K562 (cell line): ENCODE data around the gene ATP13A4. TPM values are rescaled to one million over a fixed set of nuclear protein-coding genes. Genes with fewer than 3 reads are reported as not detected.

Experiments used
- ATF1 ChIP-seq, 2 experiments: fragments of 450-650 bp in 1 of 2; IDR thresholded peaks; 2 replicates each; pipeline ENCODE4 v1.6.1; 2016; ENCODE audit warnings: missing compliant biosample characterization in 1 of 2, missing genetic modification characterization in 1 of 2
- CBFA2T2 ChIP-seq: fragments of 450-650 bp; conservative IDR thresholded peaks from 2 replicates; pipeline ENCODE4 v1.6.1; 2017; ENCODE audit warnings: mild to moderate bottlenecking
- CHD4 ChIP-seq: fragments of 200-600 bp; sonication (generic); IDR thresholded peaks from 3 replicates; pipeline ENCODE4 v1.6.1; 2012; ENCODE audit warnings: low read depth, mild to moderate bottlenecking, mixed read lengths, low read length, inconsistent platforms; ENCODE audit not compliant: insufficient read depth, insufficient replicate concordance, poor library complexity, severe bottlenecking
- GATA2 ChIP-seq: sonication (generic); formaldehyde crosslinking; IDR thresholded peaks from 2 replicates; pipeline ENCODE4 v1.4.0; 2020; ENCODE audit warnings: mild to moderate bottlenecking, missing genetic modification reagents
- L3MBTL2 ChIP-seq: fragments of 450-650 bp; IDR thresholded peaks from 2 replicates; pipeline ENCODE4 v1.6.1; 2016; ENCODE audit warnings: mild to moderate bottlenecking, moderate library complexity
- MED1 ChIP-seq: sonication (generic); formaldehyde crosslinking; IDR thresholded peaks from 2 replicates; pipeline ENCODE4 v1.8.1; 2023; ENCODE audit warnings: missing genetic modification reagents, borderline replicate concordance
- MEF2A ChIP-seq: IDR thresholded peaks from 2 replicates; pipeline ENCODE4 v1.6.1; 2011; ENCODE audit warnings: low read depth, mild to moderate bottlenecking, low read length, moderate library complexity; ENCODE audit not compliant: control insufficient read depth
- MIER1 ChIP-seq: fragments of 450-650 bp; IDR thresholded peaks from 2 replicates; pipeline ENCODE4 v1.6.1; 2016; ENCODE audit warnings: antibody characterized with exemption, mild to moderate bottlenecking, low read depth
- POLR2H ChIP-seq: IDR thresholded peaks from 2 replicates; pipeline ENCODE4 v1.6.1; 2016; ENCODE audit warnings: missing genetic modification characterization, low read depth, mild to moderate bottlenecking, control low read depth, missing compliant biosample characterization, moderate library complexity
- PPARD ChIP-seq: fragments of 250-450 bp; sonication (Bioruptor Pico); IDR thresholded peaks from 2 replicates; pipeline ENCODE4 v1.8.0; 2022; ENCODE audit warnings: inconsistent platforms, mild to moderate bottlenecking, moderate library complexity
- RBM14 ChIP-seq: fragments of 200-400 bp; formaldehyde crosslinking; IDR thresholded peaks from 2 replicates; pipeline ENCODE4 v1.6.1; 2018; ENCODE audit warnings: low read depth, mild to moderate bottlenecking, low read length, moderate library complexity, borderline replicate concordance; ENCODE audit not compliant: insufficient read depth
- SMAD2 ChIP-seq: fragments of 150-350 bp; IDR thresholded peaks from 2 replicates; pipeline ENCODE4 v1.6.1; 2014; ENCODE audit warnings: low read depth, mild to moderate bottlenecking, low read length
- SRF ChIP-seq, 2 experiments: fragments of 250-450, 450-650 bp in 1 of 2; sonication (Bioruptor Pico) in 1 of 2; sonication (generic) in 1 of 2; formaldehyde crosslinking; IDR thresholded peaks; 2 replicates each; pipeline versions ENCODE4 v1.5.0 to v1.5.1; 2020 to 2022; ENCODE audit warnings: mild to moderate bottlenecking in 1 of 2, missing genetic modification reagents in 1 of 2
- TCFL5 ChIP-seq: fragments of 250-450 bp; sonication (Bioruptor Pico); conservative IDR thresholded peaks from 2 replicates; pipeline ENCODE4 v1.6.1; 2021; ENCODE audit warnings: mild to moderate bottlenecking, moderate library complexity, matching md5 sums
- U2AF1 ChIP-seq: fragments of 200-400 bp; formaldehyde crosslinking; optimal IDR thresholded peaks from 2 replicates; pipeline ENCODE3; 2017; ENCODE audit warnings: mild to moderate bottlenecking, low read depth, low read length, moderate library complexity
- U2AF2 ChIP-seq: fragments of 200-400 bp; formaldehyde crosslinking; optimal IDR thresholded peaks from 2 replicates; pipeline ENCODE3; 2017; ENCODE audit warnings: low read depth, mild to moderate bottlenecking, low read length
- ZNF140 ChIP-seq: fragments of 250-450 bp; sonication (Bioruptor Pico); IDR thresholded peaks from 2 replicates; pipeline ENCODE4 v1.8.0; 2021; ENCODE audit warnings: moderate library complexity, mild to moderate bottlenecking, inconsistent platforms
- ZNF316 ChIP-seq: fragments of 450-650 bp; IDR thresholded peaks from 2 replicates; pipeline ENCODE4 v1.6.1; 2016
- polyA plus RNA-seq, 8 experiments: library from polyadenylated mRNA; depleted of rRNA in 4 of 8; stranded (reverse) in 5 of 8; unstranded in 3 of 8; fragments of >200 nt; fragmentation: Nextera tagmentation in 2 of 8; fragmentation: Illumina TruSeq in 1 of 8; extraction: Ambion mirVana in 2 of 8; extraction: Trizol in 1 of 8; gene quantifications; 2 replicates each; pipeline versions ENCODE4 v1.2.1 to v1.2.3, GENCODE V29; 2011 to 2014; ENCODE audit warnings: inconsistent platforms in 1 of 8, missing spikeins in 1 of 8
- total RNA-seq, 7 experiments: library from RNA; depleted of rRNA in 6 of 7; stranded (reverse); fragments of >200 nt in 6 of 7; fragmentation: Illumina TruSeq in 2 of 7; extraction: Trizol in 2 of 7; gene quantifications; 2 replicates each; pipeline versions ENCODE4 v1.2.1 to v1.2.3, GENCODE V29; 2011 to 2021; ENCODE audit warnings: low replicate concordance in 1 of 7
- TF ChIP-seq, protein P1 (sequence below): fragments of 450-650 bp; IDR thresholded peaks from 2 replicates; pipeline ENCODE4 v1.6.1; 2016; ENCODE audit warnings: low read depth

Gene ATP13A4
- total and polyA plus RNA-seq, 9 of the 15 experiments (the other 6 are each of a cell fraction or from before 2014, with no cell fraction given) = 0.03 to 0.14 (median 0.07) TPM; not detected in 6

DNA sequence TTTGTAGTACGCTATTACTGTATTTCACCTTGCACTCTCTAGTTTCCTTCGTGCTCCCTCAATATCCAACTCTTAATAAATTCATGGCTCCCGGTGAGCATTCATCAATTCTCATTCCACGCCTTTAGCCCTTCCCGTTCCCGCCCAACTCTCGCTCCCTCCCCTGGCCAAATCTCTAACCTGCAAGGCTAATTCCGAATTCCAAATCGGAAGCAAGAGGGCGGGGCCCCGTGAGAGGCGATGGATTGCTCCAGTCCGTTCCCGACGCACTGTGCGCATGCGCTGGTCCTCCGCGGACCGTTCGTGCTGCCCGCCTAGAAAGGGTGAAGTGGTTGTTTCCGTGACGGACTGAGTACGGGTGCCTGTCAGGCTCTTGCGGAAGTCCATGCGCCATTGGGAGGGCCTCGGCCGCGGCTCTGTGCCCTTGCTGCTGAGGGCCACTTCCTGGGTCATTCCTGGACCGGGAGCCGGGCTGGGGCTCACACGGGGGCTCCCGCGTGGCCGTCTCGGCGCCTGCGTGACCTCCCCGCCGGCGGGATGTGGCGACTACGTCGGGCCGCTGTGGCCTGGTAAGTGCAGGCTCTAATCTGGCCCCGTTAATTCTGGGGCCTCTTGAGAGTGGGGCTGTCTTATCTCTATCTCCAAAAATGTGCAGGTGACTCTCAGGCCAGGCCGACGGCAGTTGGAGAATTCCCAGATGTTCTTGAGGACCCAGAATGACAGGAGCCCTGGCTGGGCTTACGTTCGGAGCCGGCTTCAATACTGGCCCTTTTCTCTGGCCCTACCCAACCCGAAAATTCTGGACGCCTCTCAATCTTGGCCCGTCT lies 38.4 kb upstream of the ATP13A4 start, which contains the start of gene OPA1 (continued):
- TF ChIP-seq RBM14 (no peak), ATF1 (CRISPR knock-in tag; IDR thresholded peaks at IDR 0.05) (no peak), ATF1 (tag; IDR thresholded peaks at IDR 0.05) (peak; percentile 85), ZNF316 (no peak), CHD4 (no peak), CBFA2T2 (peak; percentile 12; the same call in 1 of the 2 replicates), L3MBTL2 (peak; percentile 96), SMAD2 (no peak), U2AF1 (no peak), POLR2H (tag) (peak; percentile 61; the same call in 1 of the 2 replicates), TCFL5 (CRISPR knock-in tag) (no peak), MED1 (CRISPR knock-in tag) (no peak), PPARD (no peak), ZNF140 (CRISPR knock-in tag) (no peak), U2AF2 (no peak), SRF (CRISPR knock-in tag; IDR thresholded peaks at IDR 0.05) (peak in 1 of 2 experiments; percentile 80; a peak in 1 of 4 replicates), GATA2 (no peak), MIER1 (no peak), MEF2A (0 out of 2 replicates have a peak, but pooled peaks have one; percentile 40)
- TF ChIP-seq, protein P1, sequence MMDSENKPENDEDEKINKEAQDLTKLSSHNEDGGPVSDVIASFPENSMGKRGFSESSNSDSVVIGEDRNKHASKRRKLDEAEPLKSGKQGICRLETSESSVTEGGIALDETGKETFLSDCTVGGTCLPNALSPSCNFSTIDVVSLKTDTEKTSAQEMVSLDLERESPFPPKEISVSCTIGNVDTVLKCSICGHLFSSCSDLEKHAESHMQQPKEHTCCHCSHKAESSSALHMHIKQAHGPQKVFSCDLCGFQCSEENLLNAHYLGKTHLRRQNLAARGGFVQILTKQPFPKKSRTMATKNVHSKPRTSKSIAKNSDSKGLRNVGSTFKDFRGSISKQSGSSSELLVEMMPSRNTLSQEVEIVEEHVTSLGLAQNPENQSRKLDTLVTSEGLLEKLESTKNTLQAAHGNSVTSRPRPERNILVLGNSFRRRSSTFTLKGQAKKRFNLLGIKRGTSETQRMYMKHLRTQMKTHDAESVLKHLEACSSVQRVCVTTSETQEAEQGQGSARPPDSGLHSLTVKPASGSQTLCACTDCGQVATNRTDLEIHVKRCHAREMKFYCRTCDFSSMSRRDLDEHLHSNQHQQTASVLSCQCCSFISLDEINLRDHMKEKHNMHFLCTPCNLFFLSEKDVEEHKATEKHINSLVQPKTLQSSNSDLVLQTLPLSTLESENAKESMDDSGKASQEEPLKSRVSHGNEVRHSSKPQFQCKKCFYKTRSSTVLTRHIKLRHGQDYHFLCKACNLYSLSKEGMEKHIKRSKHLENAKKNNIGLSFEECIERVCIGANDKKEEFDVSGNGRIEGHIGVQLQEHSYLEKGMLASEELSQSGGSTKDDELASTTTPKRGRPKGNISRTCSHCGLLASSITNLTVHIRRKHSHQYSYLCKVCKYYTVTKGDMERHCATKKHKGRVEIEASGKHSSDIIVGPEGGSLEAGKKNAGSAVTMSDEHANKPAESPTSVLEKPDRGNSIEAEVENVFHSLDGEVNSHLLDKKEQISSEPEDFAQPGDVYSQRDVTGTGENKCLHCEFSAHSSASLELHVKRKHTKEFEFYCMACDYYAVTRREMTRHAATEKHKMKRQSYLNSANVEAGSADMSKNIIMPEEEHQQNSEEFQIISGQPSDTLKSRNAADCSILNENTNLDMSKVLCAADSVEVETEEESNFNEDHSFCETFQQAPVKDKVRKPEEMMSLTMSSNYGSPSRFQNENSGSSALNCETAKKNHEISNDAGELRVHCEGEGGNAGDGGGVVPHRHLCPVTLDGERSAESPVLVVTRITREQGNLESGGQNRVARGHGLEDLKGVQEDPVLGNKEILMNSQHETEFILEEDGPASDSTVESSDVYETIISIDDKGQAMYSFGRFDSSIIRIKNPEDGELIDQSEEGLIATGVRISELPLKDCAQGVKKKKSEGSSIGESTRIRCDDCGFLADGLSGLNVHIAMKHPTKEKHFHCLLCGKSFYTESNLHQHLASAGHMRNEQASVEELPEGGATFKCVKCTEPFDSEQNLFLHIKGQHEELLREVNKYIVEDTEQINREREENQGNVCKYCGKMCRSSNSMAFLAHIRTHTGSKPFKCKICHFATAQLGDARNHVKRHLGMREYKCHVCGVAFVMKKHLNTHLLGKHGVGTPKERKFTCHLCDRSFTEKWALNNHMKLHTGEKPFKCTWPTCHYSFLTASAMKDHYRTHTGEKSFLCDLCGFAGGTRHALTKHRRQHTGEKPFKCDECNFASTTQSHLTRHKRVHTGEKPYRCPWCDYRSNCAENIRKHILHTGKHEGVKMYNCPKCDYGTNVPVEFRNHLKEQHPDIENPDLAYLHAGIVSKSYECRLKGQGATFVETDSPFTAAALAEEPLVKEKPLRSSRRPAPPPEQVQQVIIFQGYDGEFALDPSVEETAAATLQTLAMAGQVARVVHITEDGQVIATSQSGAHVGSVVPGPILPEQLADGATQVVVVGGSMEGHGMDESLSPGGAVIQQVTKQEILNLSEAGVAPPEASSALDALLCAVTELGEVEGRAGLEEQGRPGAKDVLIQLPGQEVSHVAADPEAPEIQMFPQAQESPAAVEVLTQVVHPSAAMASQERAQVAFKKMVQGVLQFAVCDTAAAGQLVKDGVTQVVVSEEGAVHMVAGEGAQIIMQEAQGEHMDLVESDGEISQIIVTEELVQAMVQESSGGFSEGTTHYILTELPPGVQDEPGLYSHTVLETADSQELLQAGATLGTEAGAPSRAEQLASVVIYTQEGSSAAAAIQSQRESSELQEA = peak; percentile 100
